ENCODE data around the gene ST6GALNAC3.
"Not testable (repeated sequence)": the region's sequence is repeated elsewhere in the genome, so short reads cannot be mapped to it uniquely, and the experiment has no call there.

ST6GALNAC3 gene

GRCh38 chr1:76109404-76109803 is 34.9 kb downstream of the ST6GALNAC3 start:
- DNase-seq, result no peak

GRCh38 chr1:76109901-76110560 is 35.5 kb downstream of the ST6GALNAC3 start:
- DNase-seq, result no peak

GRCh38 chr1:76110666-76111065 is 36.1 kb downstream of the ST6GALNAC3 start:
- no peak for DNase-seq

GRCh38 chr1:76112321-76112720 is 37.8 kb downstream of the ST6GALNAC3 start:
- not testable (repeated sequence) for DNase-seq

GRCh38 chr1:76113446-76113845 is 38.9 kb downstream of the ST6GALNAC3 start:
- no peak for DNase-seq

GRCh38 chr1:76115171-76115570 is 40.6 kb downstream of the ST6GALNAC3 start:
- no peak for DNase-seq

GRCh38 chr1:76121850-76122249 is 47.3 kb downstream of the ST6GALNAC3 start:
- no peak for DNase-seq

- DNase-seq, result no peak
Observed at GRCh38 chr1:76122271-76122670, 47.7 kb downstream of the ST6GALNAC3 start.

- DNase-seq, result not testable (repeated sequence)
Observed at GRCh38 chr1:76123411-76124064, 49.0 kb downstream of the ST6GALNAC3 start.

- DNase-seq, result no peak
Observed at GRCh38 chr1:76124196-76124595, 49.6 kb downstream of the ST6GALNAC3 start.

- no peak for DNase-seq
Observed at GRCh38 chr1:76125473-76126219, 51.1 kb downstream of the ST6GALNAC3 start.

- DNase-seq, result no peak
Observed at GRCh38 chr1:76128096-76128495, 53.5 kb downstream of the ST6GALNAC3 start.

GRCh38 chr1:76129731-76130130 is 55.2 kb downstream of the ST6GALNAC3 start:
- DNase-seq, result no peak

- no peak for DNase-seq
Observed at GRCh38 chr1:76130992-76131391, 56.4 kb downstream of the ST6GALNAC3 start.

GRCh38 chr1:76133977-76134376 is 59.4 kb downstream of the ST6GALNAC3 start:
- DNase-seq, result no peak

GRCh38 chr1:76135835-76136234 is 61.3 kb downstream of the ST6GALNAC3 start:
- no peak for DNase-seq

- no peak for DNase-seq
Observed at GRCh38 chr1:76136894-76137293, 62.3 kb downstream of the ST6GALNAC3 start.

- DNase-seq, result no peak
Observed at GRCh38 chr1:76137746-76138145, 63.2 kb downstream of the ST6GALNAC3 start.

- DNase-seq, result no peak
Observed at GRCh38 chr1:76138217-76138616, 63.7 kb downstream of the ST6GALNAC3 start.

GRCh38 chr1:76140227-76140626 is 65.7 kb downstream of the ST6GALNAC3 start:
- DNase-seq, result no peak

- no peak for DNase-seq
Observed at GRCh38 chr1:76141929-76142328, 67.4 kb downstream of the ST6GALNAC3 start.

- no peak for DNase-seq
Observed at GRCh38 chr1:76142771-76143540, 68.4 kb downstream of the ST6GALNAC3 start.

- no peak for DNase-seq
Observed at GRCh38 chr1:76144247-76144646, 69.7 kb downstream of the ST6GALNAC3 start.
